ENCODE measurements around the gene PLPP7. TPM values are rescaled to one million over a fixed set of nuclear protein-coding genes. Genes with fewer than 3 reads are reported as not detected.
A peak's percentile ranks its signal among the peaks of the same experiment; 100 is the strongest.

PLPP7 gene
- total and polyA plus RNA-seq, 5 experiments from 2014 or later, result 0.45 to 0.86 (median 0.70) TPM; not detected in 1

DNA sequence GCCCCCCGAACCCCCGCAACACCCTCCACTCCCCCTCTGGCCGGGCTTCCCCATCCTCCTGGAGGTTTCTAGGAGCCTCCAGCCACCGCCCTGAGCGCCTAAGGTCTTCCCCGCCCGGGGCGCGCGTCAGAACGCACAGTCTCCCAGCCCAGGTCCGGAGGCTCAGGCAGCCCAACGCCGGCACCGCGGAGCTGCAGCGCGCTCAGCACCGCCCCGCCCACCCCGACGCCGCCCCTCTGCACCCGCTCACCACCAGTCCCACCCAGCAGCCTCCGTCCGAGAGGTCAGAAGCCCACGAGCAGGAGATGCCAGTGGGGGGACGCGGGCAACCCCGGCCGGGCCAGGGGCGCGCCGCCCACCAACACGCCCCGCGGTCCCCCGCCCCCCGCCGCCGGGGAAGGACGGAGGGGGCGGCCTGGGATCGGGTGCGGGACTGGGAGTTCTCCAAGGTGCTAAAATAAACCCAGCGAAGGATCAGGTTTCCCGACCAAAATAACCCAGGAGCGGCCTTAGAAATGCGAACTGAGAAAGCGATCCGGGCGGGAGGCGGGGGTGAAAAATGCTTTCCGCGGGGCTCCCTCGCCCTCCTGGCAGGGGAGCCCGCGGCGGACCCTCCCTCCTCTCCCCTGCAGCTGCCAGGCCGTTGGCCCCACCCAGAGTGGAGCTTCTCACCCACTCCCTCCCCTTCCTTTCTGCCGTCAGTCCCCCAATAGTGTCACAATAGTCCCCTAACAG lies 6.7 kb upstream of the PLPP7 start:
- peak overlapping the region in 2 of 10 donors; percentile 18 to 25 for H3K27ac Mint-ChIP-seq

DNA sequence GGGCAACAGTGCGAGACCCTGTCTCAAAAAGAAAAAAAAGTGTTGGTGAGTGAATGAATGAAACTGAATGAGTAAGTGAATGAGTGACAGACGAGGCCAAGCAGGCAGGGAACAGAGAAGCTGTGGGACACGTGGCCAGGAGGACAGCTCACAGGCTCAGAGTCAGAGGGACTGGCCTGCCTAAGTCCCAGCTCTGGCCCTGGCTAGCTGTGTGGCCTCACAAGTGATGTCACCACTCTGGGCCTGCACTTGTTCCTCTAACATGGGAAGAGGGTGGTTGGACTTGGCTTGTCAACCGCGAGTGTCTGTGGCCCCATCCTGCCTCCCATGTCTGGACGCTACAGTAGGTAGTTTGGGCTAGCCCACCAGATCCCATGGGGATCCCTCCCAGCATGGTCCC lies 4.7 kb upstream of the PLPP7 start:
- no peak overlapping the region for H3K4me3 Mint-ChIP-seq
- peak overlapping the region in 1 of 10 donors; percentile 33 for H3K27ac Mint-ChIP-seq
- H3K27me3 Mint-ChIP-seq, result peaks cover 0 to 7% (median 1%) of the 10 kb centered on the region in 5 donors
- POLR2A ChIA-PET, result interaction anchor here (22.5 kb wide), 1 partner anchor 26 kb away, joined by 1403 read pairs; no protein-coding TSS in a partner anchor
- DNase-seq, result no peak
- no peaks in the 10 kb centered on the region for H3K9me3 Mint-ChIP-seq
- no peaks in the 10 kb centered on the region for H3K36me3 Mint-ChIP-seq
- ATAC-seq, result no peak
- H3K4me1 Mint-ChIP-seq, result peaks cover 12 to 18% (median 14%) of the 10 kb centered on the region in 4 donors

More for the DNA sequence above, 6.7 kb upstream of the PLPP7 start:
- Mint-ChIP-seq H3K4me1 (peaks cover 19 to 31% (median 30%) of the 10 kb centered on the region in 4 donors), H3K36me3 (no peaks in the 10 kb centered on the region), H3K9me3 (no peaks in the 10 kb centered on the region), H3K4me3 (peak overlapping the region; percentile 11 to 79 (median 67)), H3K27me3 (peaks cover 0 to 7% (median 1%) of the 10 kb centered on the region in 5 donors)
- no peak for DNase-seq
- peak in 1 of 2 donors; percentile 15 for ATAC-seq
- POLR2A ChIA-PET, result interaction anchor here (0.6 to 22.5 kb wide), 3 partner anchors 9 to 24 kb away, joined by 4 to 1403 read pairs (median 5); no protein-coding TSS in a partner anchor

DNA sequence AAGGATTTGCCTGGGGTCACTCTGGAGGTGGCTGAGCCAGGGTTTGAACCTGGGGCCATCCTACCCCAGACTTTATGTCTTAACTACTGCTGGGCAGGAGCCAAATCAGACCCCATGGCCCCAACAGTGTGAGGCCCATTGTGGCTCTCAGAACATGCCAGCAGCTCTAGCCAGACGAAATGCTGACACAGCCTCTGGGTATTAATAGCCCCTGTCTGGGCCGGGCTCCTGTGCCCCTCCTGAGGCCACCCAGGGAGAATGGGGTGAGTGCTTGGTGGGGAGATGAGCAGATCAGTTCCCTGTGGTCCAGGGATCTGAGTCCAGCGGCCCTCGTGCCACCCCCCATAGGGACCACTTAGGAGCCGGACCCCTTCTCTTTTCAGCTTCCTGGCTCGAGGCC lies 2.2 kb upstream of the PLPP7 start:
- ATAC-seq, result no peak
- DNase-seq, result no peak
- H3K9me3 Mint-ChIP-seq, result no peaks in the 10 kb centered on the region
- no peak overlapping the region for H3K4me3 Mint-ChIP-seq
- H3K4me1 Mint-ChIP-seq, result peaks cover 3 to 10% (median 5%) of the 10 kb centered on the region in 4 donors
- no peak overlapping the region for H3K27ac Mint-ChIP-seq
- no peaks in the 10 kb centered on the region for H3K36me3 Mint-ChIP-seq
- POLR2A ChIA-PET, result interaction anchor here (0.5 to 2.8 kb wide), 4 partner anchors 17 to 244 kb away, joined by 3 to 10 read pairs (median 4); partner anchors contain the start of gene UCK1
- H3K27me3 Mint-ChIP-seq, result peaks cover 0 to under 1% (median 0%) of the 10 kb centered on the region in 5 donors

DNA sequence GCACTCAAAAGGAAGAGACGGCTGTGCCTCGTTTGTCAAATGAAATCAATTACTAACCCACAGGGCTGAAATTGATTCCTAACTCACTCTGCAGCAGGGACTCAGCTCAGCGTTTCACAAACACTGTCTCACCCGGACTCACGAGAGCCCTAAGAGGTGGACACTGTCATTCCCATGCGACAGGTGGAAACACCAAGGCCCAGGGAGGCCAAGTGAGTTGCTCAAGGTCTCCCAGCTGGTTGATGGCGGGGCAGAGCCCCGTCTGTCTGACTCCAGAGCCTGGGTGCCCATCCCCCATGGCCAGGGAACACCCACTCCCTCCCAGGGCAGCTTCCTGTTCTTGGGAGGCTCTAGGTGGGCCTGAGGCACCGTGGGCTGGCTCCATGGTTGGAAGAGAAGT lies 1.3 kb upstream of the PLPP7 start:
- no peaks in the 10 kb centered on the region for H3K27me3 Mint-ChIP-seq
- H3K4me3 Mint-ChIP-seq, result no peak overlapping the region
- H3K4me1 Mint-ChIP-seq, result peaks cover 0 to 8% (median 4%) of the 10 kb centered on the region in 4 donors
- POLR2A ChIA-PET, result interaction anchor here (0.6 to 2.8 kb wide), 6 partner anchors 10 to 243 kb away, joined by 3 to 10 read pairs (median 5); partner anchors contain the start of gene UCK1
- H3K36me3 Mint-ChIP-seq, result no peaks in the 10 kb centered on the region
- DNase-seq, result no peak
- H3K27ac Mint-ChIP-seq, result no peak overlapping the region
- ATAC-seq, result no peak
- H3K9me3 Mint-ChIP-seq, result no peaks in the 10 kb centered on the region

DNA sequence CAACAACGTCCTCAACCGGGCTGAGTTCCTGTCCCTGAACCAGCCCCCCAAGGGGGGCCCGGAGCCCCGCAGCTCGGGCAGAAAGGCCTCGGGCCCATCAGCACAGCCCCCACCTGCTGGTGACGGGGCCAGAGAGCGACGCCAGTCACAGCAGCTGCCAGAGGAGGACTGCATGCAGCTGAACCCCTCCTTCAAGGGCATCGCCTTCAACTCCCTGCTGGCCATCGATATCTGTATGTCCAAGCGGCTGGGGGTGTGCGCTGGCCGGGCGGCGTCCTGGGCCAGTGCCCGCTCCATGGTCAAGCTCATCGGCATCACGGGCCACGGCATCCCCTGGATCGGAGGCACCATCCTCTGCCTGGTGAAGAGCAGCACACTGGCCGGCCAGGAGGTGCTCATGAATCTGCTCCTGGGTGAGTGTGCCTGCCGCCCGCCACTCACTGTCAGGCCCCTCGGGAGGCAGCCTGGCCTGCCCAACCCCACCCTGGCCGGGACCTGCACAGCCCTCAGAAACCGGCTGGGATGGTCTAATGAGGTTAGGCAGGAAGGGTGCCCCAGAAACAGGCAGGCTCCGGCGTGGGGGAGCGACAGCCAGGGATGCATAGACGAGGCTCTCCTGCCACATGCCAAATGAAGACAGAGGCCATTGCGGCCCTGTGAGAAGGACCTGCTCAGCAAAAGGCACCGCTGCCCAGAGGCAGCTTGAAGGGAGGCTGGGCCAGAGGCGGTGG lies 678 bp downstream of the PLPP7 start:
- DNase-seq, result peak in 1 of 10 donors; percentile 62
- no peaks in the 10 kb centered on the region for H3K27me3 Mint-ChIP-seq
- H3K27ac Mint-ChIP-seq, result no peak overlapping the region
- ATAC-seq, result peak in 1 of 2 donors; percentile 30
- no peak overlapping the region for H3K4me3 Mint-ChIP-seq
- POLR2A ChIA-PET, result interaction anchor here (0.5 to 2.8 kb wide), 8 partner anchors 10 to 48 kb away, joined by 3 to 10 read pairs (median 4); no protein-coding TSS in a partner anchor
- no peaks in the 10 kb centered on the region for H3K9me3 Mint-ChIP-seq
- peaks cover 0 to 4% (median under 1%) of the 10 kb centered on the region in 4 donors for H3K4me1 Mint-ChIP-seq
- H3K36me3 Mint-ChIP-seq, result no peaks in the 10 kb centered on the region

DNA sequence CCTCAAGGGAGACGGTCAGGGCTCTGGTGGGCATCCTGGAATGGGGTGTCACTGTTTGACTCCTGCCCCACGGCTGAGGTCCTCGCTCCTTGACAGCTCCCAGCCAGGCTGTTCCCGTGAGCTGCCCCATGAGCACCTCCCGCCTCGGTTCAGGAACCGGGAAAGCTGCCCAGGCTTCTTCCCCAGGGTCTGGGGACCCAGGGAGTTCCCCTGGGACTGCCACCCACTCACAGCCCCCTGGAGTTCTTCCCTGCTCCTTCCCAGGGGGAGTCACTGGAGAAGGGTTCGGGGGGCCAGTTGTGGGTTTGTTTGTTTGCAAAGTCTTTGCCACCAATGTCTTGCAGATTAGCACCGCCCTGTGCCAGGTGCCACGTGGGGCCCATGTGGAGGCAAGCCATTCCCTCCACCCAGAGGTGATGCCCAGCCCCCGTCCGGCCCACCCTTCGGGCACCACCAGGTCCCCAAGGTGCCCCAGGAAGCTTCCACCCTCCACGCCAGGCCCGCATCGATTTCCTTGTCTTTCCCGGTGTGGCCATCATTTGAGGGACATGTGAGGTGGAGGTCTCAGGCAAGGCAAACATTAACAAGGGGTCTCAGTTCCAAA lies 1.3 kb downstream of the PLPP7 start:
- ATAC-seq (no peak), DNase-seq (peak in 1 of 10 donors; percentile 37)
- POLR2A ChIA-PET, result interaction anchor here (0.5 kb wide), 1 partner anchor 49 kb away, joined by 3 read pairs; no protein-coding TSS in a partner anchor
- Mint-ChIP-seq H3K36me3 (no peaks in the 10 kb centered on the region), H3K27ac (no peak overlapping the region), H3K9me3 (no peaks in the 10 kb centered on the region), H3K4me3 (peak overlapping the region in 1 of 10 donors; percentile 14), H3K4me1 (peaks cover 0 to 4% (median under 1%) of the 10 kb centered on the region in 4 donors), H3K27me3 (no peaks in the 10 kb centered on the region)

DNA sequence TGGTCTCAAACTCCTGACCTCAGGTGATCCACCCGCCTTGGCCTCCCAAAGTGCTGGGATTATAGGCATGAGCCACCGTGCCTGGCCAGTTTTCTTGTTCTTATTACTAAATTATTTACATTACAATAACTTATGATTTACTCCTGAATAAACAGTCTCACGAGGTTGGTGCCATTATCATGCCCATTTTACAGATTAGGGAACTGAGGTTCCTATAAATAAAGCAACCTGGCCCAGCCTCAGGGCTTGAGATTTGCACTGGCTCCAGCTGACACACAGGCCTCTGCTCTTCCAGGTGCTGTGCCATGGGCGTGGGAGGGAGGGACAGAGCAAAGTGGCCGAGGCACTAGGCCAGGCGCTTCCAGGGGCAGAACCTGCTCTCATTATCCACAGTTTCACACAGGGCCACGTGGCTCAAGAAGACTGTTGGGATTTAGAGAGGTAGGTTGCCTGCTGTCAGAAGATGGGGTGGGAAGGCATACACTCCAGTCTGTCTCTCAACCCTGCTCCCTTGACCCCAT lies 2.3 kb downstream of the PLPP7 start:
- H3K4me1 Mint-ChIP-seq, result peaks cover 0 to 4% (median under 1%) of the 10 kb centered on the region in 4 donors
- H3K36me3 Mint-ChIP-seq, result no peaks in the 10 kb centered on the region
- no peak overlapping the region for H3K4me3 Mint-ChIP-seq
- ATAC-seq, result no peak
- DNase-seq, result no peak
- H3K27ac Mint-ChIP-seq, result peak overlapping the region in 1 of 10 donors; percentile 29
- POLR2A ChIA-PET, result interaction anchor here (0.6 to 0.7 kb wide), 2 partner anchors 9 to 289 kb away, joined by 3 to 5 read pairs; no protein-coding TSS in a partner anchor
- no peaks in the 10 kb centered on the region for H3K27me3 Mint-ChIP-seq
- no peaks in the 10 kb centered on the region for H3K9me3 Mint-ChIP-seq

DNA sequence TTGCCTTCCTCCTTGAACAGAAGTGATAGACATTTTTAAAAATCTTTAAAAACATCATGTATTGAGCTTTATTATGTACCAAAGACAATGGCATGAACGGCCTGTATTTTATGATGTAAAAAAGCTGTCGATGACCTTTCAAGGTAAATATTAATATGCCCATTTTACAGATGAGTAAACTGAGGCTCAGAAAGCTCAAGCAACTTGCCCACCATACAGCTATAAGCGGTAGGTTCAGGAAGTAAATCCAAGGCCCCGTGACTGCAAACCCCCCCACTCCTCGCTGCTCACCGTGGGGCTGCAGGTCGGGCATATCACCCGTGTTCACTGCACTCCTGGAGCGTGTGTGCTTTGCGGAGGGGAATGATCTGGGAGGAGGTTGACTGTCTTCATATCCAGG lies 3.4 kb downstream of the PLPP7 start:
- Mint-ChIP-seq H3K36me3 (no peaks in the 10 kb centered on the region), H3K4me3 (no peak overlapping the region), H3K9me3 (no peaks in the 10 kb centered on the region), H3K27ac (no peak overlapping the region), H3K27me3 (no peaks in the 10 kb centered on the region), H3K4me1 (peaks cover 0 to 4% (median under 1%) of the 10 kb centered on the region in 4 donors)
- POLR2A ChIA-PET, result no interaction called here
- DNase-seq (no peak), ATAC-seq (no peak)

DNA sequence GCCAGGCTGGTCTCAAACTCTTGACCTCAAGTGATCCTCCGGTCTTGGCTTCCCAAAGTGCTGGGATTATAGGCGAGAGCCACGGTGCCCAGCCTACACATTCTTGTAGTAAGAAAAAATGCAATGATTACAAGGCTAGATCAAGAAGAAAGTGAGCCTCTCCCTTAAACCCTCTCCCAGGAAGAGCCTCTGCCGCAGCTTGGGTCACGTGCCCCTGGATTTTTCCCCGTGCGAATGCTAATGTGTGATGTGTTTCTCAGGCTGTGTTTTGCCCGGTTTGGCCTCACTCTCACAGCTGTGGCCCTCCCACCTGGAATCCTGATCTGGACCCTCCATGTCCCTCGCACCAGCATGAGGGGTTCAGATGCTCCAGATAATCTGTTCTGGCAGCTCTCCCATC lies 6.9 kb downstream of the PLPP7 start:
- Mint-ChIP-seq H3K27me3 (no peaks in the 10 kb centered on the region), H3K27ac (peak overlapping the region in 1 of 10 donors; percentile 24), H3K4me1 (no peaks in the 10 kb centered on the region)

DNA sequence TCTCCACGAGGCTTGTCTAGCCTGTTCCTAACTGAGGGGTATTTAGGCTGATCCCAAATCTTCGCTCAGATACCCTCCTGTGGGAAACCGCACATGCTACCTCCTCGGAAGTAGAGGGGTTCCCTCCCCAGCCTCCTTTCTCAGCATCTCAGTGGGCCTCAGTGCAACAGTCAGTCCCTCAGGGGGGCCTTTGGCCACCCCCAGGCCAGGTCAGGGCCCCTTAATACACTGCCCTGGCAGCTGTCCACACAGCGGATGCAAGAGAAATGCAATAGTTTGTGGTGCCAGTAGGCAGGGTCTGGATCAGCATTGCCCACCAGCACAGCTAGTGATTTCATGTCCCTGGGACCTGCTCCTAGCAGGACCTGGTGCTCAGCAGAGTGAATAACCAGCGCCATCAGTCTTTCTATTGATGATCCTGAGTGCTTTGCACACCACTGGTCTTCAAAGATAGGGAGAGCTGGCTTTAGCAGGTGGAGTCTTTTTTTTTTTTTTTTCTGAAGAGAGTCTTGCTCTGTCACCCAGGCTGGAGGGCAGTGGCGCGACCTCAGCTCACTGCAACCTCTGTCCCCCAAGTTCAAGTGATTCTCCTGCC lies 7.5 kb downstream of the PLPP7 start:
- no peaks in the 10 kb centered on the region for H3K4me1 Mint-ChIP-seq
- no peak for ATAC-seq

More for the DNA sequence above, 6.9 kb downstream of the PLPP7 start:
- POLR2A ChIA-PET, result no interaction called here
- DNase-seq, result no peak
- no peak overlapping the region for H3K4me3 Mint-ChIP-seq
- no peak for ATAC-seq
- H3K36me3 Mint-ChIP-seq, result no peaks in the 10 kb centered on the region
- no peaks in the 10 kb centered on the region for H3K9me3 Mint-ChIP-seq

DNA sequence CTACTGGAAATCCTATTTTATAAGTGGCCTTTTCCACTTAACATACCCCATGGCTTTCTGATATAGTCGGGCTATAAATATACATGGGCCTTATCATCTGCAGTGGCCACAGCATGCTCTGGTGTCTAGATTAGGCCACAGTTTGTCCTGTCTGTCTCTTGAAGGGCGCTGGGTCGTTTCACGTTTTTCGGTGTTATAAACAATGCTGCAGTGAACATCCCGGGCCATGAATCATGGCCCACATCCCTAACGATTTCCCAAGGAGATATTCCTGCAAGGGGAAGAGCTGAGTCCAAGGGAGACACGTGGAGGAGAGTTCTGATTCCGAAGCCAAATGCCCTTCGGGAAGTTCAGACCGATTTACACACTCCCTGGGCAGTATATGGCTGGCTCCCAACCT lies 8.4 kb downstream of the PLPP7 start:
- Mint-ChIP-seq H3K36me3 (no peaks in the 10 kb centered on the region), H3K27me3 (no peaks in the 10 kb centered on the region), H3K4me3 (no peak overlapping the region), H3K4me1 (no peaks in the 10 kb centered on the region), H3K9me3 (no peaks in the 10 kb centered on the region), H3K27ac (no peak overlapping the region)
- ATAC-seq, result no peak
- POLR2A ChIA-PET, result no interaction called here
- DNase-seq, result no peak

More for the DNA sequence above, 7.5 kb downstream of the PLPP7 start:
- no peaks in the 10 kb centered on the region for H3K27me3 Mint-ChIP-seq
- H3K36me3 Mint-ChIP-seq, result no peaks in the 10 kb centered on the region
- POLR2A ChIA-PET, result no interaction called here
- no peaks in the 10 kb centered on the region for H3K9me3 Mint-ChIP-seq
- no peak overlapping the region for H3K4me3 Mint-ChIP-seq
- H3K27ac Mint-ChIP-seq, result peak overlapping the region in 1 of 10 donors; percentile 24
- DNase-seq, result no peak

DNA sequence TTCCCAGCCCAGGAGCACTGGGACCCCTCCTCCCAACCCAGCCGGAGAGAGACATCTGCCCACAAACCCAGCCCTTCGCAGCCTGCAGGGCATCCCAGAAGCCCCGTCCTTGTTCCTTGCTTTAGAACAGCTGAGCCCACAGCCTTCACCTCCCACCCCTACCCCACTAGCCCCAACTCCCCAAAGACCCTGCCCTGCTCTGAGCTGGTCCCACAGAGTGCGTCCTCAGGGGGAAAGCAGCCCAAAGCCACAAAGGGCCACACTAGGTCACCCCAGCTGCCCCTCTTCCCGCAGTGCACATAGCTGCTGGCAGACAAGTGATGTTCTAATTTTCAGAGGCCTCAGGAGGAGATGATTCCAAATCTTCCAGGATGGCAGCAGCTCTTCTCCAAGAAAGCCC lies 8.8 kb downstream of the PLPP7 start:
- POLR2A ChIA-PET, result no interaction called here
- peak in 1 of 10 donors; percentile 23 for DNase-seq
- Mint-ChIP-seq H3K27ac (no peak overlapping the region), H3K4me3 (no peak overlapping the region), H3K36me3 (no peaks in the 10 kb centered on the region), H3K9me3 (no peaks in the 10 kb centered on the region), H3K27me3 (no peaks in the 10 kb centered on the region), H3K4me1 (no peaks in the 10 kb centered on the region)
- no peak for ATAC-seq

Data from naive thymus-derived CD8-positive, alpha-beta T cell (primary cell).